ENCODE results near the gene CUEDC1.

The CUEDC1 gene

GRCh38 chr17:57957120-57957850, 2.1 kb upstream of the CUEDC1 start:
- DNase-seq (ENCODE audit: low read depth) = no peak

DNA sequence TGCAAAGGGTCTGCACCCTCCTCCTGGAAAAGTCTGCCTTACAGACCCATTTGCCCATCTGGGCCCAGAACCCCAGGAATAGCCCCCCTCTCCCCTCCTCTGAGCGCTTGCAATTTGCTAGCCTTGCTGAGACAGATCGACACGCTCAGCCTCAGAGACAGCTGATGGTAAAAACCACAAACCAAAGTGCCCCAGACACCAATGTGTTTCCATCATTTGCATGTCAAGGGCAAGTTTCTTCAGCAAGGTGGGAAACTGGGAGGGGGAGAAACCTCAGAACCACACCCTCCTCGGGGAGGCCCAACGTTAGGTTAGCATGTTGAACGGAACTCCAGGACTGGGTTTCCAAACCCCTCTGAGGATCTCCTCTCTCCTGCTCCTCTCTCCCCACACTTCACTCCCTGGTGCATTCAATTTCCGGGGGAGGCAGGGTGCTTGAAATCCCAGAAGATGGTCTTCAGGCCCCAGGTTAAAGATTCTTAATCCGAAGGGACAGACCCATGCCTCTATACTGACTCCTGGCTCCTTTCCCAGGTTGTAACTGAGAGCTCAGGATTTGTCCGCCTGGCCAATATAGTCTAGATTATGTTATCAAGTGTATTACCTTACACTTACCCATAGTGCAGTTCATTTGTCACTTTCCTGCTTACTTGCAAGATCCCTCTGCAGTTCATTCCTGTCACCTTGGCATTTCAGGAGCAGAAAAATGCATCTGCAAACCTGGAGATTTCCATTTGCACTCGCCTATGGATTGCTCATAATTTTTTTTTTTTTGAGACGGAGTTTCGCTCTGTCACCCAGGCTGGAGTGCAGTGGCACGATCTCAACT, 1.3 kb upstream of the CUEDC1 start:
- no peak for DNase-seq (ENCODE audit: low read depth)

DNA sequence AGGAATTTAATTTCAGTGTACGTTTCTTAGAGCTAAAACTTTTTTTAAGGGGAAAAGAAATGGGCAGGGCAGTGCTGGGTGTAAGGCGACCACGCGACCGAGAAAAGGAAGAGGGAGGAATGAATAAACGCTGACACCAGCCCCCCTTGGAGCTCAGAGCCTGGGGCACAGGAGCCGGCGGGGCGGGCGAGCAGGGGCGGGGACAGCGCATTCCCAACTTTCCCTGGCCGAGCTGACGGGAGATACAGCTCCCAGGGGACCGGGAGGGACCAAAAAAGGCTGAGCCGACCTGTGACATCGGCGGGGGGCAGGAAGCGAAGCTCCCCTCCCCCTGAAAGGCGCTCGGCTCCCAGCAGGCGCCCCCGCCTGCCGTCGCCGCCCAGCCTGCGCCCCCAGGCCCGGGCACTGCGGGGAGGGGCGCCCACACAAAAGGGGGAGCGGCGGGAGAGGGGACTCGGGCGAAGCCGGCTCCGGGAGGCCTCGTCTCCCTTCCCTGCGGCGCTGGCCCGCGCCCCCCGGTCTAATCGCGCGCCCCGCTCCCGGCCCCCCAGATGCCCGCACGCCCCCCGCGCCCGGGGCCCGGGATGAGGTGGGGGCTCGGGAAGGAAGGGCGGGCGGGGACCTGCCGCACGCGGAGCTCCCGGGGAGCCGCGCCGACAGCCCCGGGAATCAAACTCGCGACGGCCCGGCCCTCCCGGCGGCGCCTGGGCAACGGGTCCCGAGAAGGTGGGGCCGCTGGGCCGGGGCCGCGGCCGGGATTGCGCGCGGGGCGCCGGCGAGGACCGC, 622 bp downstream of the CUEDC1 start:
- no peak for DNase-seq (ENCODE audit: low read depth)

DNA sequence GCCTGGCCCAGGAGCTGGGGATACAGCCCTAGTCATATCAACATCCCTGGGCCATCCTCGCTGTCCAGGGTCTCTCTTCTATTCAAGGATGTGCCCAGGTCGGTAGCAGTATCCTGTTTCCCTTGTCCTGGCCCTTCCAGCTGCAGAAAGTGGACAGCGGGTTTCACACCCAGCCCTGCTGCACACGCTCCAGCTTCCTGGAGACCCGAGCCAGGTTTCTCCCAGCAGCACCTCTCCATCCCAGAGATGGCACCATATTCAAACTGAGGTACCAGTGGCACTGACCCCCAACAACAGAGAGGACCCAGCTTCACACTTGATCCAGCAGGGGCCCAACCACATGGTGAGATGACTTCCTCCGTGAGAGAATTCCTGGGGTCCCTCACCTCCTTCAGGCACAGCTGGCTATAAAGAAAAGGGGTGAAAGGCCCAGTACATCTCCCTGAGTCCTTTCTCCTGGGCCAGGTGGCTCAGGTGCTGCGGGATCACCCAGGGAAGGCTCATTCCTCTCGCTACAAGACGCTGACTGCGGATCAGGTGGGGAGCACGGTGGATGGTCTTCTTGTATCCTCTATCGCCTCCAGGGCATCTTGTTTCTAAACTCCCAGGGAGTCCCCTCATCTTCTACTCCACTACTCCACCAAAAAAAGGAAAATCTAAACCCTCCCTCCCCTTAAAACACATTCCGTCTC, 1.4 kb downstream of the CUEDC1 start:
- DNase-seq (ENCODE audit: low read depth) = no peak

- DNase-seq (ENCODE audit: low read depth) = no peak
These were observed 2.0 kb downstream of the CUEDC1 start for GRCh38 chr17:57953219-57953618.

DNA sequence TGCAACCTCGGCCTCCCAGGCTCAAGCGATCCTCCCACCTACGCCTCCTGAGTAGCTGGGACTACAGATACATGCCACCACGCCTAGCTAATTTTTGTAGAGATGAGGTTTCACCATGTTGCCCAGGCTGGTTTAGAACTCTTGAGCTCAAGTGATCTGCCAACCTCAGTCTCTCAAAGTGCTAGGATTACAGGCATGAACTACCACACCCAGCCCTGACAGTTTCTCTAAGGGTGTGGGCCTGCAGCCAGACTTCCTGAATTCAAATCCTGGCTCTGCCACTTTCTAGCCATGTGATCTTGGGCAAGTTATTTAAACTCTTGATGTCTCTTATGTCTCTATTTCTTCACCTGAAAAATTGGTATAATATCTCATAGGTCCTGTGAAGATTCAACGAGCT, 5.6 kb downstream of the CUEDC1 start:
- DNase-seq (ENCODE audit: low read depth) = no peak

DNA sequence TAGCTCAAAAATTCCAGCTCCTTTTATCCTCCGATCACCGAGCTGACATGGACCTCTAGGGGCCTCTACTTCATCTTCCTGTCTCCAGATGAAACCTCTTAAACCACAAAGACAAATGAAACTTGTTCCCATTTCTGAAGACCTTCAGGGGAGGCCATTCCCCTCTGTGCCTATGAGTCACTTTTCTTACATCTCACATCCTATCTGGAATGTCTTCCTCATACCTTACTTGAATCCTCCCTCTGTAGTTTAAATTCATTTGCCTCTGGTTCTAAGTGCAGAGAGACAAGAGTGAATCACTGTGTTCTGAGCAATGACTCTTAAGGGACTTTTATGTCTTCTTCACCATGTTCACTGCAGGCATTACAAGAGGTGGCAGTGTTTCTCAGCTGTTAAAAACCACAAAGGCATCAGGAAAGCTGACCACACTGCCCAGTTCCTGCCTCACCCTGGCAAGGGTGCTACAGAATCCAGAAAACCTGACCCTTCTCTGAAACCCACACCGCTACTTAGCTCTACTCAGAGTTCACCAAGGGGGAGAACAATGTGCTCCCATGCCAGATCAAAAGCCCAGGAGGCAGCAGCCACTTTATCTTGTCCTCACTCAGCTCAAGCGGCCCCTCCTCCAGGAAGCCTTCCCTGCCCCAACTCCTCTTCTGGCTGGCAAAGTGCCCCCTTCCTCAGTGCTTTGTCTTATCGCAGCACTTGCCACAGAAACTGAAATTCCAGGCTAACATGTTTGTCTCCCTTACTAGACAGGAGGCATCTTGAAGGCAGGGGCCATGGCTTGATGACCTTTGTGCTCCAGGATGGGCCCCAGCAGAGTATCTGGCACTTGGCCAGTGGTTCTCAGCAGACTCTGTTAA, 6.4 kb downstream of the CUEDC1 start:
- DNase-seq (ENCODE audit: low read depth) = peak; percentile 79

GRCh38 chr17:57948169-57948554, 7.0 kb downstream of the CUEDC1 start:
- no peak for DNase-seq (ENCODE audit: low read depth)

DNA sequence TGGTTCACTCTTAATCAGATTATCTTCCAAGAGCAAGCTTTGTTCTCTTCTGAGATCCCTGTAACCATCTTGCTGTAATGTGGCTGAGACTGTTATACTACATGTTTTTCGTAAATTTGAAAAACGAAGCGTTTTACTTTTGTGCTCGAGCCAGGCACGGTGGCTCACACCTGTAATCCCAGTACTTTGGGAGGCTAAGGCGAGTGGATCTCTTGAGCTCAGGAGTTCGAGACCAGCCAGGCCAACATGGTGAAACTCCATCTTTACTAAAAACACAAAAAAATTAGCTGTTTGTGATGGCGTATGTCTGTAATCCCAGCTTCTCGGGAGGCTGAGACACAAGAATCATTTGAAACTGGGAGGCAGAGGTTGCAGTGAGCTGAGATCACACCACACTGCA, 7.8 kb downstream of the CUEDC1 start:
- no peak for DNase-seq (ENCODE audit: low read depth)

DNA sequence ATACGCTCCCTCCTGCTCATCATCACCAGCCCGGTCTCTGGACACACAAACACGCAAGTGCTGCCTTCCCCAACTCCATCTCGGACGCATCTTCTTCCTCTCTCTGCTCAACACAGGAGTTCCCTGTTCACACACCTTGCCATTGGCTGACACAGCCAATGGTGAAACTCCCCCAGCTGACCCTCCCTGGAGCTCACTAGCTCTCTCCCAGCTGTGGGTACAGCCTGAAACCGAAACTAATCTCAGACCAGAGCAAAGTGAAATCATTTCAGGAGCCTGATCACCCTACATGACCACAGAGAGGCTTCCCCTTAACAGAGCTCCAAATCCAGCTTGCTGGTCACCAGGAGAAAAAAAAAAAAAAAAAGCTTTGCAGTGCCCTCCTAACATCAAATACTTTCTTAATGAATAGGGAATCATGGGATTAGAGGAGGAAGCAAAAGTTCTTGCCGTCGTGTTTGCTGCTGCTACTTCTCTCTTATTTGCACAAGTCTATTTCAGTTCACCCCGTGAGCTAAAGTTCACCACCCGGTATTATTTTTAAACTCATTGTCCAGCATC, 8.3 kb downstream of the CUEDC1 start:
- DNase-seq (ENCODE audit: low read depth) = peak; percentile 50

- DNase-seq (ENCODE audit: low read depth) = no peak
These were observed 9.0 kb downstream of the CUEDC1 start for GRCh38 chr17:57945996-57946797.

DNA sequence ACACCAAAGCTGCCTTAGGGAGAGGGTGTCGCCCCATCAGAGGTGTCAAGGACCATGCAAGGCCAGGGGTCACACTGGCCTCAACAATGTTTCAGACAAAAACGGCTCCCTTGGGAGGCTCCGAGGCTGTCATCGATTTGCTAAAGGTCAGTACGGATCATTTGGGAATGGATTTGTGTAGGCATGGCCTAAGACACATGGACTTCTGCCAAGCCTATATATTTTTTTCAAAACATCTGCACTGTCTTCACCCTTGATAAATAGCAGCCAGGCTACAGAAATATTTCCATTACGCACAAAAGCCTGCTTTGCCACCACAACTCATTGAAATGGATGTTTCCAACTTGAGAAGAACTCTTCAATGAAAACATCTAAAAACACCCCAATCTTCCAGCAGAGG, 10.3 kb downstream of the CUEDC1 start:
- DNase-seq (ENCODE audit: low read depth) = no peak

DNA sequence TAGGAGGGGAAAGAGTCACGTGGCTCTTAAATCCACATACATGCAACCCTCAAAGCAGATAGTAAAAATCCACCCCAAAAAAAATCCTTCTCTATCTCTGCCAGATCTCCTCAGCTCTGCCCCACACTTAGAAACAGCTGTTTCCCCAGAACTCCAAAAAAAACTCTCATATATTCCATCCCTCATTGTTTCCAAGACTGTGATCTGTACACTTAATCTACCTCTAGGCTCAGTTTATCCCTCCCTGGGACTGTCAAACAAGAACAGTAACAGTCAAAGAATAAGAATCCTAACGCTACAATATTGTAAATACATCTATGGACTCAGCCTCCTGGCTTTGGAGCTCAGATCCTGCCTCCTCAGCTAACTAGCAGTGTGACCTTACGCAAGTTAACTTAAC, 11.6 kb downstream of the CUEDC1 start:
- DNase-seq (ENCODE audit: low read depth) = no peak

GRCh38 chr17:57943140-57943539, 12.1 kb downstream of the CUEDC1 start:
- DNase-seq (ENCODE audit: low read depth) = no peak

GRCh38 chr17:57941384-57942370, 13.5 kb downstream of the CUEDC1 start:
- DNase-seq (ENCODE audit: low read depth) = no peak

DNA sequence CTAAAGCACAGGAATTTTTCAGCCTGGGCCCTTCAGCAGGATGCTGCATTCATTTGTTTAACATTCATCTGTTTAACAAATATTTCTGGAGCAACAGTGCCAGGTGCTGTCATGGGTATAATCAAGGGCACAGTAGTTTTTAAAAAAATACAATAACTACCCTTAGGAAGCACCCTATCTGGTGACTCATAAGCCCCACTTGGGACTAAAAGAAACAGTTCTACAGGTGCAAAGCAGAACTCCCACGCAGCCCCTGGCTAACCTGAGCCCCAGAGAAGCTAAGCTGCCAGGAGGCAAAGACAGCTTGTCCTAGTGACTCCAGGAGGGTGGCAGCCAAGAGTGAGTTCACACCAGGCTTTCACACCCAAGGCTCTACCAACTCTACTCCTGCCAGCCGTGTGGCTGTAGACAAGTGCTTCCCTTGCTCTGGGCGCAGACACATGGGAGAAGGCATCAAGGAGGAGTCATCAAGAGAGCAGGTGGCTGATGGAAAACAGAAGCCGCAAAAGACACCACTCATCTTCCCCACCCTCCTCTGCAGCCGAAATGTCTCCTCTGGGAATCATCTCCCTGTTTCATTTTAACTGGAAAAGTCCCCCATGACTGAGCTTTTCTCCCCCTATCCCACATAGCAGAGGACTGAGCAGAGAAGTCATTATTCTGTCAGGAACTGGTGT, 14.4 kb downstream of the CUEDC1 start:
- DNase-seq (ENCODE audit: low read depth) = no peak

- DNase-seq (ENCODE audit: low read depth) = no peak
These were observed 15.0 kb downstream of the CUEDC1 start for GRCh38 chr17:57940231-57940630.

- no peak for DNase-seq (ENCODE audit: low read depth)
These were observed 15.4 kb downstream of the CUEDC1 start for GRCh38 chr17:57939797-57940196.

All from non-pigmented ciliary epithelial cell (primary cell).